NCI-H526 (cell line): ENCODE results near the gene AKAP6.

Experiments used
- DNase-seq, 2 experiments: peaks; one replicate each; lab custom pipeline; 2025; lab: John Stamatoyannopoulos, UW

AKAP6 gene

GRCh38 chr14:32329146-32329545 is at the start of gene AKAP6:
TSS of gene AKAP6 (plus strand) at chr14:32329298. CDS start at chr14:32433494, 104,196 bp downstream.
- DNase-seq: no peak

GRCh38 chr14:32286602-32287001 is 42.5 kb upstream of the AKAP6 start:
- DNase-seq: no peak

GRCh38 chr14:32296366-32296765 is 32.7 kb upstream of the AKAP6 start:
- DNase-seq: no peak

- DNase-seq: no peak
Observed at GRCh38 chr14:32298346-32298745, 30.8 kb upstream of the AKAP6 start.

GRCh38 chr14:32300136-32300535 is 29.0 kb upstream of the AKAP6 start:
- no peak for DNase-seq

GRCh38 chr14:32303865-32304264 is 25.2 kb upstream of the AKAP6 start:
- DNase-seq: no peak

GRCh38 chr14:32304296-32304695 is 24.8 kb upstream of the AKAP6 start:
- no peak for DNase-seq

GRCh38 chr14:32306549-32306948 is 22.5 kb upstream of the AKAP6 start:
- no peak for DNase-seq

- DNase-seq: peak; percentile 38 to 56
Observed at GRCh38 chr14:32307881-32308582, 21.1 kb upstream of the AKAP6 start.

GRCh38 chr14:32310876-32311275 is 18.2 kb upstream of the AKAP6 start:
- DNase-seq: no peak

- no peak for DNase-seq
Observed at GRCh38 chr14:32311294-32312009, 17.6 kb upstream of the AKAP6 start.

- no peak for DNase-seq
Observed at GRCh38 chr14:32312010-32312331, 17.1 kb upstream of the AKAP6 start.

- no peak for DNase-seq
Observed at GRCh38 chr14:32313844-32314376, 15.2 kb upstream of the AKAP6 start.

- no peak for DNase-seq
Observed at GRCh38 chr14:32318087-32318795, 10.9 kb upstream of the AKAP6 start.

- no peak for DNase-seq
Observed at GRCh38 chr14:32319368-32320049, 9.6 kb upstream of the AKAP6 start.

GRCh38 chr14:32324601-32325000 is 4.5 kb upstream of the AKAP6 start:
- no peak for DNase-seq

GRCh38 chr14:32327255-32327961 is 1.7 kb upstream of the AKAP6 start:
- DNase-seq: no peak

GRCh38 chr14:32329690-32330285 is 690 bp downstream of the AKAP6 start:
- DNase-seq: no peak

- DNase-seq: no peak
Observed at GRCh38 chr14:32330351-32331111, 1.4 kb downstream of the AKAP6 start.

GRCh38 chr14:32331206-32331605 is 2.1 kb downstream of the AKAP6 start:
- no peak for DNase-seq
